Body of pancreas (tissue), 4 donors: Measurements from ENCODE around the gene SYTL5. TPM values are rescaled to one million over a fixed set of nuclear protein-coding genes. Genes with fewer than 3 reads are reported as not detected.

Experiments
- ATAC-seq: fragments of 150-250 bp; one replicate; pipeline ENCODE4 v1.9.1; 2016
- DNase-seq, 4 donors: peaks; one replicate each; pipeline ENCODE4 v3.0.0-alpha.2; 2019
- H3K27ac ChIP-seq, 4 donors: fragments of 200-600 bp; sonication (generic); 1 replicate in 3 of 4; 2 replicates in 1 of 4; pipeline versions ENCODE4 v1.5.1 to v1.6.1; 2016 to 2019; ENCODE audit warnings: mild to moderate bottlenecking in 1 of 4, mixed read lengths in 1 of 4, moderate library complexity in 1 of 4
- H3K27me3 ChIP-seq, 2 donors: fragments of 200-600 bp; sonication (generic); one replicate each; pipeline ENCODE4 v1.6.0; 2016; ENCODE audit warnings: mild to moderate bottlenecking in 1 of 2
- H3K36me3 ChIP-seq, 2 donors: fragments of 200-600 bp; sonication (generic); replicated peaks in 1 of 2; 2 replicates each; pipeline ENCODE4 v1.5.1; 2016; ENCODE audit warnings: low read depth in 2 of 2; ENCODE audit not compliant: insufficient read depth in 1 of 2
- H3K4me1 ChIP-seq: fragments of 200-600 bp; sonication (generic); one replicate; pipeline ENCODE4 v1.6.0; 2016
- H3K4me3 ChIP-seq, 2 donors: fragments of 200-600 bp; sonication (generic); 1 replicate in 1 of 2; 2 replicates in 1 of 2; pipeline ENCODE4 v1.5.1; 2016 to 2019
- H3K9me3 ChIP-seq, 3 donors: fragments of 200-600 bp; sonication (generic); 1 replicate in 2 of 3; 2 replicates in 1 of 3; pipeline ENCODE4 v1.5.1; 2016
- POLR2A ChIP-seq, 3 donors: fragments of 450-650 bp; IDR thresholded peaks; one replicate each; pipeline ENCODE4 v1.6.1; 2016; ENCODE audit warnings: antibody characterized with exemption in 3 of 3, mild to moderate bottlenecking in 2 of 3
- WGBS, 2 donors: methylation state at CpG; one replicate each; pipeline ENCODE4 v1.1.5; 2017; 5-methylcytosine and 5-hydroxymethylcytosine counted together
- intact Hi-C: fragments of 100-400 bp; cut with DNase I; formaldehyde crosslinking; loops from one replicate; pipeline ENCODE4 v1.15.1; 2023
- total RNA-seq, 2 donors: library from RNA; depleted of rRNA; stranded (reverse); fragments of >200 nt; gene quantifications; one replicate each; pipeline ENCODE4 v1.1.0, GENCODE V29; 2016
- TF ChIP-seq, protein P1 (sequence below), 7 experiments: fragments of 450-650 bp in 4 of 7; fragments of 200-600 bp in 3 of 7; sonication (generic) in 3 of 7; IDR thresholded peaks; one replicate each; pipeline ENCODE4 v1.5.1; 2016 to 2019; ENCODE audit warnings: antibody characterized with exemption in 7 of 7

Gene SYTL5
- total RNA-seq, 2 donors from 2014 or later = 5.3 to 7.3 TPM

DNA sequence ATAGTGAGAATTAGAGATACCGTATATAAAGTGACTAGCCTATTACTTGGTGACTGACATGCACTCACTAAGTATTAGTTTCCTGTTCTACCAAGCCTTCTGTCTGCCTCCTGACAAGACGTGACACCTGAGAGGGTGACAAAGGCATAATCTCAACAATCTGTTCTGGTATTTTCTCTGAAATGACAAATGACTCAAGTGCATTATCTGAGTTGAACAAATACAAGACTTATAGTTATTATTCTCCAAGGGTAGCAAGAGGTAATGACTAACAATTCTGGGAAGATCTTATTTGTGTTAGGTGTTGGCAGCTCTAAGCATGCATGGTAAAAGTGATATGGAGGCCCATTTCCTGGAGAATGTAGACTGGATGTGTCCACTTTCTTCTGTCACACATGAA, 60.6 kb downstream of the SYTL5 start:
- ATAC-seq (no peak), DNase-seq (no peak)
- Histone ChIP-seq H3K9me3 (no peaks in the 10 kb centered on the region), H3K36me3 (no peaks in the 10 kb centered on the region), H3K27ac (no peak overlapping the region), H3K4me1 (no peaks in the 10 kb centered on the region), H3K4me3 (no peak overlapping the region), H3K27me3 (no peaks in the 10 kb centered on the region)
- TF ChIP-seq, protein P1, sequence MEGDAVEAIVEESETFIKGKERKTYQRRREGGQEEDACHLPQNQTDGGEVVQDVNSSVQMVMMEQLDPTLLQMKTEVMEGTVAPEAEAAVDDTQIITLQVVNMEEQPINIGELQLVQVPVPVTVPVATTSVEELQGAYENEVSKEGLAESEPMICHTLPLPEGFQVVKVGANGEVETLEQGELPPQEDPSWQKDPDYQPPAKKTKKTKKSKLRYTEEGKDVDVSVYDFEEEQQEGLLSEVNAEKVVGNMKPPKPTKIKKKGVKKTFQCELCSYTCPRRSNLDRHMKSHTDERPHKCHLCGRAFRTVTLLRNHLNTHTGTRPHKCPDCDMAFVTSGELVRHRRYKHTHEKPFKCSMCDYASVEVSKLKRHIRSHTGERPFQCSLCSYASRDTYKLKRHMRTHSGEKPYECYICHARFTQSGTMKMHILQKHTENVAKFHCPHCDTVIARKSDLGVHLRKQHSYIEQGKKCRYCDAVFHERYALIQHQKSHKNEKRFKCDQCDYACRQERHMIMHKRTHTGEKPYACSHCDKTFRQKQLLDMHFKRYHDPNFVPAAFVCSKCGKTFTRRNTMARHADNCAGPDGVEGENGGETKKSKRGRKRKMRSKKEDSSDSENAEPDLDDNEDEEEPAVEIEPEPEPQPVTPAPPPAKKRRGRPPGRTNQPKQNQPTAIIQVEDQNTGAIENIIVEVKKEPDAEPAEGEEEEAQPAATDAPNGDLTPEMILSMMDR (IDR thresholded peaks at IDR 0.05) = no peak
- TF ChIP-seq POLR2A (IDR thresholded peaks at IDR 0.05) = no peak
- 72 to 83% methylated on average over 2 of the region's 2 CpGs for WGBS, 2 donors
- intact Hi-C loops = no loop called here

DNA sequence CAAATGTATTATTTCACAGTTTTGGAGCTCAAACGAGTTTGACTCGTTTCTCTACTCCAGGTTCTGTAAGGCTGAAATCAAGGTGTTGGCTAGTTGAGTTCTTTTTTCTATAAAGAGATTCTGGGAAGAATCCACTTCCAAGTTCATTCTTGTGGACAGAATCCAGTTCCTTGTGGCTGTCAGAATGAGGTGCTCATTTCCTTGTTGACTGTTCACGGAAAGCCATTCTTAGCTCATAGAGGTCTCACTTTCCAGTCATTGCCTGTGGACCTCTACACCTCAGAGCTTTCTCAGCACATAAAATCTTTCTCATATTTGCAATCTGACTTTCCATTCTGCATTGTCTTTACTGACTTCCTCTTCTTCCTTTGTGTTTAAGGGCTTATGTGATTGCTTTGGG, 62.9 kb downstream of the SYTL5 start:
- Histone ChIP-seq H3K27ac (no peak overlapping the region), H3K4me1 (no peaks in the 10 kb centered on the region), H3K4me3 (no peak overlapping the region), H3K27me3 (no peaks in the 10 kb centered on the region), H3K9me3 (no peaks in the 10 kb centered on the region), H3K36me3 (no peaks in the 10 kb centered on the region)
- 88 to 97% methylated on average over 3 of the region's 3 CpGs for WGBS, 2 donors
- TF ChIP-seq POLR2A (IDR thresholded peaks at IDR 0.05) = no peak
- TF ChIP-seq, protein P1 (IDR thresholded peaks at IDR 0.05) = no peak
- intact Hi-C loops = no loop called here
- no peak for DNase-seq
- ATAC-seq = no peak

DNA sequence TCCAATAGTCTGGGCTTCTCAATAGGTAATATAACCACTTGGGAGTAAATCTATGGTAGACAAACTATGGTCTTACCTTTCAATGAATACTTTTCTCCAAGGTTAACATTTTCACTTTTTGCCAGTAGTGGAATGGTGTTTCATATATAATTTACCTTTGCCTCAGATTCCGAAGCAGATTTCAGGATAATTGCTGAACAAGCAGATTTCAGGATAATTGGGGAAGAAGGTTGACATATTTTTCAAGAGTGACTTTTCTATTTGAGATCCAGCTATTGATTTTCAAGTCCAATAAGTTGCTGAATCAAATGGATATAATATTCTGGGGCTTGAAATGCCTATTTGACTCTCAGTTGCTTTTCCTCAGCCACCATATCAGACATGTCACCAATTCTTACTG, 63.6 kb downstream of the SYTL5 start:
- H3K27ac ChIP-seq = no peak overlapping the region

DNA sequence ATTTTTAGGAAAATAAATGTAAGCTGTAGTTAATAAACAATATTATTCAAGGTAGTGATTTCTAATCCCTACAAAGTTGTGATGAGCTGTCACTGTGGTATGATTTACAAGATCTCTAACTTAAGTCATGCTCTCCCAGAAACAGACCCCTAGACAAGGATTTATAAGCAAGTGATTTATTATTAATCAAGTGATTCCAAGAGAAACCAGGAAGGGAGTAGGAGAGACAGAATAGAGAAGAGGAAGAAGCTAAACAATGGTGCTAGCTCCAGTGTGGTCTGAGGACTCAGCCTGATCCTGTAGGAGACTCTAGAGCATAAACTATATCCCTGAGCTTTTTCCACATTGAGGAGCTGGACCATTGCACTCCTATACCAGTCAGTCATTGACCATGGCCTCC, 73.1 kb downstream of the SYTL5 start:
- TF ChIP-seq, protein P1 (IDR thresholded peaks at IDR 0.05) = no peak
- no peak for TF ChIP-seq POLR2A (IDR thresholded peaks at IDR 0.05)
- DNase-seq = no peak
- intact Hi-C loops = no loop called here
- no peak for ATAC-seq
- Histone ChIP-seq H3K4me1 (no peaks in the 10 kb centered on the region), H3K27ac (no peak overlapping the region), H3K9me3 (no peaks in the 10 kb centered on the region), H3K4me3 (no peak overlapping the region), H3K27me3 (no peaks in the 10 kb centered on the region), H3K36me3 (no peaks in the 10 kb centered on the region)

More for the DNA sequence above, 63.6 kb downstream of the SYTL5 start:
- intact Hi-C loops = no loop called here
- DNase-seq = no peak
- Histone ChIP-seq H3K4me3 (no peak overlapping the region), H3K4me1 (no peaks in the 10 kb centered on the region), H3K9me3 (no peaks in the 10 kb centered on the region), H3K36me3 (no peaks in the 10 kb centered on the region), H3K27me3 (no peaks in the 10 kb centered on the region)
- ATAC-seq = no peak
- TF ChIP-seq, protein P1 (IDR thresholded peaks at IDR 0.05) = no peak
- TF ChIP-seq POLR2A (IDR thresholded peaks at IDR 0.05) = no peak
- WGBS, 2 donors = 82 to 100% methylated on average over 1 of the region's 1 CpG

DNA sequence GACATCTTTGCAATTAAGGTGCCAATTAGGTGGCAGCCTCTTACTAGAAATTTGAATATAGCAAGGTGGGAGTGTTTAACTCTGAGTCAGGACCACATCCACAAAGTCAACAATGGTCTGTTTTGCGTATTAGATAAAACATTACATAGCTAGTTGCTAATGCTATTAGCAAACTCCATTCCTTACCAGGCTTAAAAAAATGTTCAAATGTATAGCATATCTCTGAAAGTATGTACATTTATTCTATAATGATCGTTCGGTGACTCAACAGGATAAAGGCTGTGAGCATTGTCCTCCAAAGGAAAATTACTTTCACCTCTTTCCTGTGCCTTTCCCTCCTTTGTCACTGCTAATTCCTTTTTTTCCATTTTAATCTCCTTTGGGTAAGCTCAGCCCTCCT, 74.5 kb downstream of the SYTL5 start:
- ATAC-seq = no peak

More for the DNA sequence above, 74.5 kb downstream of the SYTL5 start:
- no peaks in the 10 kb centered on the region for H3K36me3 ChIP-seq
- H3K4me3 ChIP-seq = no peak overlapping the region
- TF ChIP-seq, protein P1 (IDR thresholded peaks at IDR 0.05) = no peak
- no peak for TF ChIP-seq POLR2A (IDR thresholded peaks at IDR 0.05)
- intact Hi-C loops = no loop called here
- no peak for DNase-seq
- H3K9me3 ChIP-seq = no peaks in the 10 kb centered on the region
- WGBS, 2 donors = 79 to 91% methylated on average over 3 of the region's 3 CpGs
- H3K4me1 ChIP-seq = no peaks in the 10 kb centered on the region
- no peak overlapping the region for H3K27ac ChIP-seq
- H3K27me3 ChIP-seq = no peaks in the 10 kb centered on the region
